ENCODE measurements around the gene CAPN3. TPM values are rescaled to one million over a fixed set of nuclear protein-coding genes. Genes with fewer than 3 reads are reported as not detected.

The CAPN3 gene
- total RNA-seq, 4 donors from 2014 or later: 0.79 to 16.2 (median 3.9) TPM

DNA sequence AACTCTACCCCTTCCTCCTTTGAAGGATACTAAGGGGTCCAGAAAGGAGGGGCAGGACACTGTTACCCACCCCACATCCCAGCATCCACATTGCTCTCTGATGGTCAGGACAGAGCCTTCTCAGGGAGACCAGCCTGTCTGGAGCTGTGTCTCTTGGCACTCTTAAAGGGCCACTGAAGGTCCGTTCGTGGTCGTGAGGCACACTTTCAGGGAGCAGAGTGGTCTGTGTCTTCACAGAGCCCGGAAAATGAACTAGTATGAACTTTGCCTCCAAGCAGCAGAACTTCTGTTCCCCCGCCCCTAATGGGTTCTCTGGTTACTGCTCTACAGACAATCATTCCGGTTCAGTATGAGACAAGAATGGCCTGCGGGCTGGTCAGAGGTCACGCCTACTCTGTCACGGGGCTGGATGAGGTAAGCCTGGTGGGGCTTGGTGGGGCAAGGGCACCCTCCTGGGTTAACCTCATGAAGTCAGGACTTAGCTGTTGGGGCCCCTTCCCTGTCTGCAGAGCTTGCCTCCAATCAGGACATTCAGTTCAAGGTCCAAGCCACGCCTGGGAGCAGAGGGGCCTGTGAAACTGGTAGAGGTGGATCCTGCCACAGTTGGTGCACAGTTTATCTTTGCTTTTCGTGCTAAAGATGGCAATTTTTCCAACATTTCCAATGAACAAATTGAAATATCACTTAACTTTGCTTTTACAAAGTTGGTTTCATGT, 33.2 kb downstream of the CAPN3 start:
- Histone ChIP-seq H3K27me3 (no peaks in the 10 kb centered on the region), H3K9me3 (no peaks in the 10 kb centered on the region), H3K36me3 (peaks cover 0 to 19% of the 10 kb centered on the region in 2 donors), H3K27ac (no peak overlapping the region), H3K4me3 (no peak overlapping the region), H3K4me1 (no peaks in the 10 kb centered on the region)
- 83 to 88% methylated on average over 2 to 7 of the region's 11 CpGs for WGBS, 2 donors (ENCODE audit: low coverage in 1 of 2)
- ATAC-seq: no peak
- TF ChIP-seq, protein P1, sequence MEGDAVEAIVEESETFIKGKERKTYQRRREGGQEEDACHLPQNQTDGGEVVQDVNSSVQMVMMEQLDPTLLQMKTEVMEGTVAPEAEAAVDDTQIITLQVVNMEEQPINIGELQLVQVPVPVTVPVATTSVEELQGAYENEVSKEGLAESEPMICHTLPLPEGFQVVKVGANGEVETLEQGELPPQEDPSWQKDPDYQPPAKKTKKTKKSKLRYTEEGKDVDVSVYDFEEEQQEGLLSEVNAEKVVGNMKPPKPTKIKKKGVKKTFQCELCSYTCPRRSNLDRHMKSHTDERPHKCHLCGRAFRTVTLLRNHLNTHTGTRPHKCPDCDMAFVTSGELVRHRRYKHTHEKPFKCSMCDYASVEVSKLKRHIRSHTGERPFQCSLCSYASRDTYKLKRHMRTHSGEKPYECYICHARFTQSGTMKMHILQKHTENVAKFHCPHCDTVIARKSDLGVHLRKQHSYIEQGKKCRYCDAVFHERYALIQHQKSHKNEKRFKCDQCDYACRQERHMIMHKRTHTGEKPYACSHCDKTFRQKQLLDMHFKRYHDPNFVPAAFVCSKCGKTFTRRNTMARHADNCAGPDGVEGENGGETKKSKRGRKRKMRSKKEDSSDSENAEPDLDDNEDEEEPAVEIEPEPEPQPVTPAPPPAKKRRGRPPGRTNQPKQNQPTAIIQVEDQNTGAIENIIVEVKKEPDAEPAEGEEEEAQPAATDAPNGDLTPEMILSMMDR (IDR thresholded peaks at IDR 0.05): no peak
- TF ChIP-seq EP300 (IDR thresholded peaks at IDR 0.05) (no peak), POLR2AphosphoS5 (IDR thresholded peaks at IDR 0.05) (no peak), POLR2A (IDR thresholded peaks at IDR 0.05) (no peak)

DNA sequence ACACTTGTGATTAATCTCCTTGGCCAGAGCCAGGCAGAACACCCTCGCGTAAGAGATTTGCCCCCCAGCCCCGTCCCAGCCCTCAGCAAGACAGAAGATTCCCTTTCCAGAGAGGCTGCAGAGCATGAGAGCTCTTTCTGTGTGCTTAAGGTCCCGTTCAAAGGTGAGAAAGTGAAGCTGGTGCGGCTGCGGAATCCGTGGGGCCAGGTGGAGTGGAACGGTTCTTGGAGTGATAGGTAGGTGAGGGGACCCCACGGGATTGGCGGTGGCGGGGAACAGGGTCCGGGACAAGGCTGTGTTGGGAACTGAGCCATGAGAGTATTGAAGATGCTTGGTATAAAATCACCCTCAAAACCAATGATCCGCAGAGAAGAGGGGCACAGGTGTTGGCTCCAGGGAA, 34.8 kb downstream of the CAPN3 start:
- Histone ChIP-seq H3K4me1 (no peaks in the 10 kb centered on the region), H3K4me3 (no peak overlapping the region), H3K27ac (no peak overlapping the region), H3K27me3 (no peaks in the 10 kb centered on the region), H3K9me3 (no peaks in the 10 kb centered on the region), H3K36me3 (peaks cover 0 to 13% of the 10 kb centered on the region in 2 donors)
- TF ChIP-seq, protein P1 (IDR thresholded peaks at IDR 0.05): no peak
- TF ChIP-seq POLR2A (IDR thresholded peaks at IDR 0.05) (no peak), EP300 (IDR thresholded peaks at IDR 0.05) (no peak)
- no peak for ATAC-seq
- 81 to 93% methylated on average over 6 to 9 of the region's 13 CpGs for WGBS, 2 donors (ENCODE audit: low coverage in 1 of 2)

DNA sequence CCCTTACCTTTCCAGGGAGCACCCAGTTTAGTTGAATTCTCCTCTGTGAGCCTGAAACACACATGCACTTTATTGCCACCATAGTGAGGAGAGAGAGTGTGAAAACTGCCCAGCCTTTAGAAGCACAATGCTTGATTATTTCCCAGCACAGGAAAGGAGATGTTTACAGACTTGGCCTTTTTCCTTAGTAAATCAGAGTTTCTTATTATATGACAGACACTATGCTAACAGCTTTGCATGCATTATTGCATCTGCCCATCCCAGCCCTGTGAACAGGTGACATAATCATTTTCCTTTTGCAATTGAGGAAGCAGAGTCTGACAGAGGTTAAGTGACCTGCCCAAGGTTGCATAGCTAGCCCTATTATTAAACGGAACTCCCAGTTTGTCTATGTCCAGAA, 36.5 kb downstream of the CAPN3 start:
- Histone ChIP-seq H3K27me3 (no peaks in the 10 kb centered on the region), H3K9me3 (no peaks in the 10 kb centered on the region), H3K27ac (no peak overlapping the region), H3K4me3 (no peak overlapping the region), H3K4me1 (no peaks in the 10 kb centered on the region), H3K36me3 (peaks cover 0 to 27% of the 10 kb centered on the region in 2 donors)
- TF ChIP-seq POLR2AphosphoS5 (IDR thresholded peaks at IDR 0.05) (no peak), EP300 (IDR thresholded peaks at IDR 0.05) (no peak)
- 43 to 56% methylated on average over 1 of the region's 1 CpG for WGBS, 2 donors (ENCODE audit: low coverage in 1 of 2)
- no peak for ATAC-seq

DNA sequence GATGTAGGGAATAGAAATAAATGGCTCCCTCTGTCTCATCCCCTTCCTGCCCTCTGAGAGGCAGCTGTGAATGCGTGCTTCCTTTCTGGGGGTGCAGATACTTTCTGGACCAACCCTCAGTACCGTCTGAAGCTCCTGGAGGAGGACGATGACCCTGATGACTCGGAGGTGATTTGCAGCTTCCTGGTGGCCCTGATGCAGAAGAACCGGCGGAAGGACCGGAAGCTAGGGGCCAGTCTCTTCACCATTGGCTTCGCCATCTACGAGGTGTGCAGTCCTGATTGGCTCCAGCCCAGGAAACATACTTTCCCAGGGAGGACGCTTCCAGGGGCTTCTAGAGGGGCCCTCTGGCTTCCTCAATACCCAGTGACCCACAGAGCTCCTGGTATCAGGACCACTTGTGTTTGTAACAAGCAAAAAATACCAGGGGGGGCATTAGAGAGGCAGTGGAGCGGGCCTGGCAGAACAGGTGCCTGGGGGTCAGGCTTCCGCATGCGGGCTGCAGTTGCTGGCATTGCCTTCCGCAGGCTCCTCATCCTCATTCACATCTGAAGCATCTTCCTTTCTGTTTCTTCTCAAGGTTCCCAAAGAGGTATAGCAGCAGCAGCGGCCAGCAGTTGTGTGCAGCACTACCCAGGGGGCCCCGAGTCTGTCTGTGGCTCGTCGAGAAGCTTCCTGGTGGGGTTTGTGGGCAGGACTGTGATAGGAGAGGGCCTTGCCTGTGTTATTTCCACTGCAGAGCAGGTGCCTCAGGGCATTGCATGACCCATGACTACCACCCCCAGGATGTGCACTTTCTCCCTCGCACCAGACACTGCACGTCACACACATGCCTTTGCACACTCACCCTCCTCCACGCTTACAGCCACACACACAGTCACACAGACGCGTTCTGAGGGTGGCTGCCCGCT, 42.5 kb downstream of the CAPN3 start:
- H3K36me3 ChIP-seq: peaks cover 0 to 56% of the 10 kb centered on the region in 2 donors
- H3K4me1 ChIP-seq: peaks cover 0 to 7% (median 0%) of the 10 kb centered on the region in 3 donors

More for the DNA sequence above, 42.5 kb downstream of the CAPN3 start:
- 87 to 100% methylated on average over 1 to 10 of the region's 24 CpGs for WGBS, 2 donors (ENCODE audit: low coverage in 1 of 2)
- no peak for ATAC-seq
- H3K27ac ChIP-seq: no peak overlapping the region
- H3K27me3 ChIP-seq: no peaks in the 10 kb centered on the region
- H3K9me3 ChIP-seq: no peaks in the 10 kb centered on the region
- H3K4me3 ChIP-seq: no peak overlapping the region
- TF ChIP-seq POLR2A (IDR thresholded peaks at IDR 0.05) (no peak), POLR2AphosphoS5 (IDR thresholded peaks at IDR 0.05) (no peak), EP300 (IDR thresholded peaks at IDR 0.05) (no peak)
- TF ChIP-seq, protein P1 (IDR thresholded peaks at IDR 0.05): no peak
